HEK293 (cell line): ENCODE data around the gene KCNQ2.

ENCODE experiments used
- CTCF ChIA-PET: fragments of 350-600 bp; formaldehyde crosslinking; extraction: SDS; loops from one replicate; lab custom pipeline; 2021; ENCODE audit warnings: antibody characterized with exemption; lab: Yijun Ruan, JAX
- POLR2A ChIA-PET: fragments of 300-600 bp; formaldehyde crosslinking; extraction: SDS; loops from one replicate; lab custom pipeline; 2020; ENCODE audit warnings: antibody characterized with exemption, inconsistent platforms; lab: Yijun Ruan, JAX
- H3K27ac ChIP-seq: fragments of 200-500 bp; sonication (Bioruptor generic); 2 replicates; pipeline ENCODE4 v1.5.1; 2014; ENCODE audit warnings: low read depth, low read length, control low read depth, inconsistent platforms; ENCODE audit errors: extremely low read depth
- H3K36me3 ChIP-seq, 2 experiments: fragments of 200-500 bp in 1 of 2; sonication (Bioruptor generic) in 1 of 2; 1 replicate in 1 of 2; 2 replicates in 1 of 2; pipeline ENCODE4 v1.5.1; 2014 to 2017; ENCODE audit warnings: inconsistent platforms in 2 of 2, low read length in 2 of 2; ENCODE audit not compliant: control insufficient read depth in 2 of 2, insufficient read depth in 1 of 2
- H3K4me1 ChIP-seq: fragments of 200-500 bp; sonication (Bioruptor generic); 2 replicates; pipeline ENCODE4 v1.5.1; 2014; ENCODE audit warnings: mild to moderate bottlenecking, low read length, inconsistent platforms; ENCODE audit not compliant: control insufficient read depth, insufficient read depth
- H3K4me3 ChIP-seq: 2 replicates; pipeline ENCODE4 v1.5.1; 2011; ENCODE audit warnings: low read depth, mild to moderate bottlenecking, control low read depth, low read length, moderate library complexity
- H3K9me3 ChIP-seq: fragments of 200-500 bp; sonication (Bioruptor generic); 2 replicates; pipeline ENCODE4 v1.5.1; 2014; ENCODE audit warnings: low read depth, low read length, inconsistent platforms; ENCODE audit not compliant: control insufficient read depth, insufficient read depth
- FEZF1 ChIP-seq: fragments of 450-650 bp; formaldehyde crosslinking; IDR thresholded peaks from 2 replicates; pipeline ENCODE4 v1.5.1; 2016; ENCODE audit warnings: missing biosample characterization, missing genetic modification characterization
- KLF17 ChIP-seq: fragments of 450-650 bp; formaldehyde crosslinking; IDR thresholded peaks from 2 replicates; pipeline ENCODE4 v1.5.1; 2016; ENCODE audit warnings: missing biosample characterization, missing genetic modification characterization
- MZF1 ChIP-seq: fragments of 450-650 bp; formaldehyde crosslinking; IDR thresholded peaks from 2 replicates; pipeline ENCODE4 v1.5.1; 2017; ENCODE audit warnings: missing biosample characterization, missing genetic modification characterization, borderline replicate concordance
- SP3 ChIP-seq: fragments of 450-650 bp; formaldehyde crosslinking; IDR thresholded peaks from 2 replicates; pipeline ENCODE4 v1.5.1; 2016; ENCODE audit warnings: missing biosample characterization, missing genetic modification characterization
- YY1 ChIP-seq: fragments of 450-650 bp; formaldehyde crosslinking; IDR thresholded peaks from 2 replicates; pipeline ENCODE4 v1.5.1; 2018; ENCODE audit warnings: missing biosample characterization, missing genetic modification characterization
- YY2 ChIP-seq: fragments of 450-650 bp; formaldehyde crosslinking; IDR thresholded peaks from 2 replicates; pipeline ENCODE4 v1.5.1; 2016; ENCODE audit warnings: missing biosample characterization, missing genetic modification characterization
- ZBTB44 ChIP-seq: fragments of 450-650 bp; IDR thresholded peaks from 2 replicates; pipeline ENCODE4 v1.5.1; 2018; ENCODE audit warnings: missing biosample characterization, mild to moderate bottlenecking, missing genetic modification characterization
- ZEB2 ChIP-seq: fragments of 450-650 bp; formaldehyde crosslinking; IDR thresholded peaks from 2 replicates; pipeline ENCODE4 v1.5.1; 2016; ENCODE audit warnings: missing biosample characterization, missing genetic modification characterization
- ZNF10 ChIP-seq: fragments of 450-650 bp; formaldehyde crosslinking; IDR thresholded peaks from 2 replicates; pipeline ENCODE4 v1.5.1; 2017; ENCODE audit warnings: missing biosample characterization, missing genetic modification characterization
- ZNF169 ChIP-seq: fragments of 450-650 bp; formaldehyde crosslinking; IDR thresholded peaks from 2 replicates; pipeline ENCODE4 v1.5.1; 2016; ENCODE audit warnings: missing biosample characterization, missing genetic modification characterization
- ZNF223 ChIP-seq: fragments of 450-650 bp; formaldehyde crosslinking; IDR thresholded peaks from 2 replicates; pipeline ENCODE4 v1.5.1; 2016; ENCODE audit warnings: missing biosample characterization, missing genetic modification characterization
- ZNF24 ChIP-seq: fragments of 450-650 bp; formaldehyde crosslinking; IDR thresholded peaks from 2 replicates; pipeline ENCODE4 v1.5.1; 2016; ENCODE audit warnings: missing biosample characterization, missing genetic modification characterization
- ZNF362 ChIP-seq: fragments of 450-650 bp; formaldehyde crosslinking; IDR thresholded peaks from 2 replicates; pipeline ENCODE4 v1.5.1; 2016; ENCODE audit warnings: missing biosample characterization, missing genetic modification characterization
- ZNF416 ChIP-seq: fragments of 450-650 bp; formaldehyde crosslinking; IDR thresholded peaks from 2 replicates; pipeline ENCODE4 v1.5.1; 2016; ENCODE audit warnings: missing biosample characterization, missing genetic modification characterization
- ZNF433 ChIP-seq: fragments of 450-650 bp; formaldehyde crosslinking; IDR thresholded peaks from 2 replicates; pipeline ENCODE4 v1.5.1; 2016; ENCODE audit warnings: missing biosample characterization, missing genetic modification characterization, low read depth
- ZNF514 ChIP-seq: fragments of 450-650 bp; formaldehyde crosslinking; IDR thresholded peaks from 2 replicates; pipeline ENCODE4 v1.5.1; 2016; ENCODE audit warnings: missing biosample characterization, missing genetic modification characterization
- ZNF580 ChIP-seq: fragments of 450-650 bp; formaldehyde crosslinking; IDR thresholded peaks from 2 replicates; pipeline ENCODE4 v1.5.1; 2016; ENCODE audit warnings: missing biosample characterization, missing genetic modification characterization
- ZNF623 ChIP-seq: fragments of 450-650 bp; formaldehyde crosslinking; IDR thresholded peaks from 2 replicates; pipeline ENCODE4 v1.5.1; 2016; ENCODE audit warnings: missing biosample characterization, missing genetic modification characterization
- ZNF777 ChIP-seq: fragments of 450-650 bp; formaldehyde crosslinking; IDR thresholded peaks from 2 replicates; pipeline ENCODE4 v1.5.1; 2017; ENCODE audit warnings: missing biosample characterization, missing genetic modification characterization, borderline replicate concordance
- ZNF785 ChIP-seq: fragments of 450-650 bp; formaldehyde crosslinking; IDR thresholded peaks from 2 replicates; pipeline ENCODE4 v1.5.1; 2016; ENCODE audit warnings: missing biosample characterization, missing genetic modification characterization
- TF ChIP-seq, protein P1 (sequence below): fragments of 450-650 bp; formaldehyde crosslinking; IDR thresholded peaks from 2 replicates; pipeline ENCODE4 v1.5.1; 2016; ENCODE audit warnings: missing biosample characterization, missing genetic modification characterization

Gene KCNQ2

GRCh38 chr20:63490416-63490815 is 18.0 kb upstream of the KCNQ2 start:
- POLR2A ChIA-PET, result no interaction called here
- peaks cover 13 to 68% of the 10 kb centered on the region in 2 experiments; a peak in 2 of 3 replicates for H3K36me3 ChIP-seq
- CTCF ChIA-PET, result no interaction called here

DNA sequence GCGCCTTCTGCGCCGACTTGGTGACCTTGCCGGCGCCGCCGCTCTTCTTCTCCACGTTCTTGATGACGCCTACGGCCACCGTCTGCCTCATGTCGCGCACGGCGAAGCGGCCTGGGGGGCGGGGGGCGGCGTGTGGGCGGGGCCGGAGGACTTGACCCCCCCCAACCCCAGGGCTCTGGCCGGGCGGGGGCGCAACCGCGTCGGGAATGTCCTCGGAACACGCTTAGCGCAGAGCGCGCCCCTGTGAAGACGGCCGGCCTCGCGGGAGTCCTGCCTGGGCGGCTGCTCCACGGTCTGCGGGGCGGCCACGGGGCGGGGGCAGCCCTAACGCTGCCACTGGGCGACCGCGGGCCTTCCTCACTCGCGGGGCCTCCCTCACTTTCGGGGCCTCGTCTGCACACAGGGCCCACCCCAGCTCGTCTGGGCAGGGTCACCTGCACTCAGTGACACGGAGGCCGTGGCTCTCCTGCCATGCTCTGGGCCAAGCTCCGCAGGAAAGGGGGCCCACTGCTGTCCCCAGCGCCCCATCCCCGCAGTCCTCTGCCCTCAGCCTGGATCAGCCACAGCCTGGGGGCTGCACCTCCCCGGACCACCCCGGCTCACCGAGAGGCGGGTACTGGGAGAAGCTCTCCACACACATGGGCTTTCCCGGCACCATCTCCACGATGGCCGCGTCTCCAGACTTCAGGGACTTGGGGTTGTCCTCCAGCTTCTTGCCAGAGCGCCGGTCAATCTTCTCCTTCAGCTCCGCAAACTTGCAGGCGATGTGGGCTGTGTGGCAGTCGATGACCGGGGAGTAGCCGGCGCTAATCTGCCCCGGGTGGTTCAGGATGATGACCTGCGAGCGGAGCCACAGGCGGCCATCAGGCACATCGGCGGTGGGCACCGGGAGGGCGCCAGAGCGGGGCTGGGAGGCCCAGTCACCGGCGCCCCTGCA is 16.1 kb upstream of the KCNQ2 start:
- H3K9me3 ChIP-seq, result no peaks in the 10 kb centered on the region
- H3K4me3 ChIP-seq, result no peak overlapping the region
- CTCF ChIA-PET, result no interaction called here
- peaks cover 13 to 49% of the 10 kb centered on the region in 2 experiments; a peak in 2 of 3 replicates for H3K36me3 ChIP-seq
- TF ChIP-seq ZNF10 (tag by site-specific recombination), result no peak
- no peak for TF ChIP-seq MZF1
- no peak for TF ChIP-seq ZNF169 (tag by site-specific recombination)
- no peak for TF ChIP-seq ZNF362 (tag by site-specific recombination)
- no peak for TF ChIP-seq ZNF514 (tag by site-specific recombination)
- no peak for TF ChIP-seq ZEB2 (tag by site-specific recombination)
- TF ChIP-seq, protein P1, sequence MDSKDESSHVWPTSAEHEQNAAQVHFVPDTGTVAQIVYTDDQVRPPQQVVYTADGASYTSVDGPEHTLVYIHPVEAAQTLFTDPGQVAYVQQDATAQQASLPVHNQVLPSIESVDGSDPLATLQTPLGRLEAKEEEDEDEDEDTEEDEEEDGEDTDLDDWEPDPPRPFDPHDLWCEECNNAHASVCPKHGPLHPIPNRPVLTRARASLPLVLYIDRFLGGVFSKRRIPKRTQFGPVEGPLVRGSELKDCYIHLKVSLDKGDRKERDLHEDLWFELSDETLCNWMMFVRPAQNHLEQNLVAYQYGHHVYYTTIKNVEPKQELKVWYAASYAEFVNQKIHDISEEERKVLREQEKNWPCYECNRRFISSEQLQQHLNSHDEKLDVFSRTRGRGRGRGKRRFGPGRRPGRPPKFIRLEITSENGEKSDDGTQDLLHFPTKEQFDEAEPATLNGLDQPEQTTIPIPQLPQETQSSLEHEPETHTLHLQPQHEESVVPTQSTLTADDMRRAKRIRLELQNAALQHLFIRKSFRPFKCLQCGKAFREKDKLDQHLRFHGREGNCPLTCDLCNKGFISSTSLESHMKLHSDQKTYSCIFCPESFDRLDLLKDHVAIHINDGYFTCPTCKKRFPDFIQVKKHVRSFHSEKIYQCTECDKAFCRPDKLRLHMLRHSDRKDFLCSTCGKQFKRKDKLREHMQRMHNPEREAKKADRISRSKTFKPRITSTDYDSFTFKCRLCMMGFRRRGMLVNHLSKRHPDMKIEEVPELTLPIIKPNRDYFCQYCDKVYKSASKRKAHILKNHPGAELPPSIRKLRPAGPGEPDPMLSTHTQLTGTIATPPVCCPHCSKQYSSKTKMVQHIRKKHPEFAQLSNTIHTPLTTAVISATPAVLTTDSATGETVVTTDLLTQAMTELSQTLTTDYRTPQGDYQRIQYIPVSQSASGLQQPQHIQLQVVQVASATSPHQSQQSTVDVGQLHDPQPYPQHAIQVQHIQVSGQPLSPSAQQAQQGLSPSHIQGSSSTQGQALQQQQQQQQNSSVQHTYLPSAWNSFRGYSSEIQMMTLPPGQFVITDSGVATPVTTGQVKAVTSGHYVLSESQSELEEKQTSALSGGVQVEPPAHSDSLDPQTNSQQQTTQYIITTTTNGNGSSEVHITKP (tag by site-specific recombination), result no peak
- no peak for TF ChIP-seq ZNF623 (tag by site-specific recombination)
- no peak for TF ChIP-seq KLF17
- no peak for TF ChIP-seq ZNF785 (tag by site-specific recombination)
- TF ChIP-seq ZNF223 (tag by site-specific recombination), result no peak
- TF ChIP-seq ZNF580, result no peak
- TF ChIP-seq ZNF777, result no peak
- no peak for TF ChIP-seq YY1 (tag by site-specific recombination)
- no peak for TF ChIP-seq ZNF433
- TF ChIP-seq ZNF416, result no peak
- TF ChIP-seq ZBTB44, result no peak
- no peak for TF ChIP-seq FEZF1 (tag by site-specific recombination)
- TF ChIP-seq ZNF24, result no peak
- no peaks in the 10 kb centered on the region for H3K4me1 ChIP-seq
- H3K27ac ChIP-seq, result no peak overlapping the region
- POLR2A ChIA-PET, result interaction anchor here (0.6 to 1.5 kb wide), 2 partner anchors 14 to 386 kb away, joined by 3 read pairs; no protein-coding TSS in a partner anchor

More at GRCh38 chr20:63490416-63490815, 18.0 kb upstream of the KCNQ2 start:
- no peak overlapping the region for H3K27ac ChIP-seq
- TF ChIP-seq SP3 (no peak), YY2 (tag by site-specific recombination) (no peak)
- H3K9me3 ChIP-seq, result no peaks in the 10 kb centered on the region
- H3K4me3 ChIP-seq, result no peak overlapping the region
- no peaks in the 10 kb centered on the region for H3K4me1 ChIP-seq
